Prostate gland (tissue), 1 donor: ENCODE data around the gene RDH8.

ENCODE experiments used
- POLR2A ChIP-seq: fragments of 450-650 bp; IDR thresholded peaks from one replicate; pipeline ENCODE4 v1.6.1; 2016; ENCODE audit warnings: antibody characterized with exemption, mild to moderate bottlenecking
- POLR2AphosphoS5 ChIP-seq: sonication (generic); formaldehyde crosslinking; IDR thresholded peaks from one replicate; pipeline ENCODE4 v1.6.1; 2017; ENCODE audit warnings: antibody characterized with exemption

DNA sequence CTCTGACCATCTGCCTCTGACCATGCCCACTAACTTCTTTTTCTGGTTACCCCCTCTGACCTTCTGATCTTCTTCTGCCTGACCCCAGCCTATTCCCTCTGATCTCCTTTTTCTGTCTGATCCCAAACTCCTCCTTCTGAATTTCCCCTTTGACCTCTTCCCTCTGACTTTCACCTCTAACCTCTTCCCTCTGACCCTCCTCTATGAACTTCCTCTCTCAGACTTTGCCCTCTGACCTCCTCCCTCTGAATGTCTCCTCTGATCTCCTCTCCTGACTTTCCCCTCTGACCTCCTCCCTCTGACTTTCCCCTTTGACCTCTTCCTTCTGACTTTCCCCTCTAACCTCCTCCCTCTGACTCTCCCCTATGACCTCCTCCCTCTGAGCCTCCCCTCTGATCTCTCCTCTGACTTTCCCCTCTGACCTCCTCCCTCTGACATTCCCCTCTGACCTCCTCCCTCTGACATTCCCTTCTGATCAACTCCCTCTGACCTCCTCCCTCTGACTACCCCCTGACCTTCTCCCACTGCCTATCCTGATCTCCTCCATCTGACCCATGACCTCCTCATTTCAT lies 6.4 kb upstream of the RDH8 start:
- TF ChIP-seq POLR2A (no peak), POLR2AphosphoS5 (no peak)
